NCI-H2171 treated with DMSO at 0.1 percent for 48 hours (cell line): ENCODE data around the gene SURF6.
"Not testable (repeated sequence)": the region's sequence is repeated elsewhere in the genome, so short reads cannot be mapped to it uniquely, and the experiment has no call there.

Experiments used
- DNase-seq: peaks from one replicate; lab custom pipeline; 2025; lab: John Stamatoyannopoulos, UW

Gene SURF6

GRCh38 chr9:133335924-133336811, at the start of gene SURF6:
Gene SURF6 (minus strand): TSS chr9:133336188. CDS start chr9:133336132, 56 bp downstream.
- DNase-seq, result peak; percentile 97

- no peak for DNase-seq
These were observed 49.5 kb upstream of the SURF6 start for GRCh38 chr9:133385452-133385851.

- no peak for DNase-seq
These were observed 48.8 kb upstream of the SURF6 start for GRCh38 chr9:133384736-133385321.

- DNase-seq, result no peak
These were observed 47.5 kb upstream of the SURF6 start for GRCh38 chr9:133383438-133383837.

GRCh38 chr9:133382507-133383141, 46.6 kb upstream of the SURF6 start:
- no peak for DNase-seq

- DNase-seq, result no peak
These were observed 44.7 kb upstream of the SURF6 start for GRCh38 chr9:133380734-133381133.

- no peak for DNase-seq
These were observed 43.4 kb upstream of the SURF6 start for GRCh38 chr9:133379153-133380086.

GRCh38 chr9:133378408-133378962, 42.5 kb upstream of the SURF6 start:
- no peak for DNase-seq

- peak; percentile 67 for DNase-seq
These were observed 41.8 kb upstream of the SURF6 start for GRCh38 chr9:133377721-133378216.

- not testable (repeated sequence) for DNase-seq
These were observed 41.3 kb upstream of the SURF6 start for GRCh38 chr9:133377280-133377679.

- DNase-seq, result peak; percentile 93
These were observed 40.0 kb upstream of the SURF6 start, which contains the start of the genes STKLD1 and SURF4 for GRCh38 chr9:133375724-133376654. Gene STKLD1 (plus strand): TSS chr9:133376366. CDS start chr9:133376474, 108 bp downstream. Gene SURF4 (minus strand): TSS chr9:133376060. CDS start chr9:133375969, 91 bp downstream.

GRCh38 chr9:133375116-133375723, 39.2 kb upstream of the SURF6 start:
- peak; percentile 43 for DNase-seq

- DNase-seq, result no peak
These were observed 38.7 kb upstream of the SURF6 start for GRCh38 chr9:133374612-133375115.

GRCh38 chr9:133372144-133372543, 36.2 kb upstream of the SURF6 start:
- DNase-seq, result no peak

GRCh38 chr9:133371261-133371711, 35.3 kb upstream of the SURF6 start:
- no peak for DNase-seq

- DNase-seq, result no peak
These were observed 34.7 kb upstream of the SURF6 start for GRCh38 chr9:133370685-133371084.

GRCh38 chr9:133369933-133370332, 33.9 kb upstream of the SURF6 start:
- no peak for DNase-seq

- DNase-seq, result no peak
These were observed 33.4 kb upstream of the SURF6 start for GRCh38 chr9:133369422-133369821.

- DNase-seq, result no peak
These were observed 32.4 kb upstream of the SURF6 start for GRCh38 chr9:133368249-133368881.
